ENCODE measurements around the gene VEGFC.

VEGFC gene

GRCh38 chr4:176758731-176759130 is 34.0 kb downstream of the VEGFC start:
- no peak for DNase-seq

- DNase-seq, result no peak
Observed at GRCh38 chr4:176758323-176758722, 34.4 kb downstream of the VEGFC start.

GRCh38 chr4:176755613-176756012 is 37.1 kb downstream of the VEGFC start:
- no peak for DNase-seq

GRCh38 chr4:176755001-176755400 is 37.7 kb downstream of the VEGFC start:
- no peak for DNase-seq

GRCh38 chr4:176753049-176753448 is 39.7 kb downstream of the VEGFC start:
- DNase-seq, result no peak

GRCh38 chr4:176752191-176752749 is 40.5 kb downstream of the VEGFC start:
- no peak for DNase-seq

GRCh38 chr4:176751061-176751460 is 41.7 kb downstream of the VEGFC start:
- no peak for DNase-seq

- DNase-seq, result no peak
Observed at GRCh38 chr4:176746846-176747245, 45.9 kb downstream of the VEGFC start.

- no peak for DNase-seq
Observed at GRCh38 chr4:176745902-176746301, 46.8 kb downstream of the VEGFC start.

- DNase-seq, result no peak
Observed at GRCh38 chr4:176744091-176744490, 48.6 kb downstream of the VEGFC start.

GRCh38 chr4:176742211-176742610 is 50.5 kb downstream of the VEGFC start:
- DNase-seq, result no peak

GRCh38 chr4:176741253-176741652 is 51.5 kb downstream of the VEGFC start:
- no peak for DNase-seq

GRCh38 chr4:176735300-176735699 is 57.4 kb downstream of the VEGFC start:
- DNase-seq, result no peak

- no peak for DNase-seq
Observed at GRCh38 chr4:176734461-176734860, 58.3 kb downstream of the VEGFC start.

GRCh38 chr4:176729489-176729888 is 63.2 kb downstream of the VEGFC start:
- no peak for DNase-seq

GRCh38 chr4:176726803-176727202 is 65.9 kb downstream of the VEGFC start:
- DNase-seq, result no peak

GRCh38 chr4:176721459-176721858 is 71.3 kb downstream of the VEGFC start:
- no peak for DNase-seq

- no peak for DNase-seq
Observed at GRCh38 chr4:176718881-176719280, 73.8 kb downstream of the VEGFC start.

GRCh38 chr4:176717237-176717636 is 75.5 kb downstream of the VEGFC start:
- no peak for DNase-seq

- DNase-seq, result no peak
Observed at GRCh38 chr4:176709417-176709816, 83.3 kb downstream of the VEGFC start.

- DNase-seq, result no peak
Observed at GRCh38 chr4:176708771-176709311, 83.9 kb downstream of the VEGFC start.

GRCh38 chr4:176690716-176691115 is 102.0 kb downstream of the VEGFC start:
- no peak for DNase-seq

- DNase-seq, result no peak
Observed at GRCh38 chr4:176680668-176681180, 112.0 kb downstream of the VEGFC start.

GRCh38 chr4:176676901-176677300 is 115.8 kb downstream of the VEGFC start:
- DNase-seq, result no peak

- DNase-seq, result no peak
Observed at GRCh38 chr4:176675810-176676209, 116.9 kb downstream of the VEGFC start.
